GM19468 (cell line): ENCODE results near the gene CRLF3.
"Not testable (repeated sequence)": the region's sequence is repeated elsewhere in the genome, so short reads cannot be mapped to it uniquely, and the experiment has no call there.

Experiments used
- ATAC-seq: cut with Tn5 transposase; IDR thresholded peaks from one replicate; pipeline ENCODE4 v1.9.1; 2021; ENCODE audit warnings: mild to moderate bottlenecking, moderate library complexity, moderate number of reproducible peaks; ENCODE audit not compliant: unreplicated experiment; ENCODE audit errors: extremely low read depth

Gene CRLF3

GRCh38 chr17:30816165-30816564, 8.3 kb downstream of the CRLF3 start:
- ATAC-seq = no peak

GRCh38 chr17:30814860-30815259, 9.6 kb downstream of the CRLF3 start:
- not testable (repeated sequence) for ATAC-seq

- ATAC-seq = not testable (repeated sequence)
Observed at GRCh38 chr17:30814236-30814635, 10.3 kb downstream of the CRLF3 start.

GRCh38 chr17:30812218-30813177, 12.0 kb downstream of the CRLF3 start:
- no peak for ATAC-seq

- ATAC-seq = no peak
Observed at GRCh38 chr17:30809867-30810266, 14.6 kb downstream of the CRLF3 start.

- ATAC-seq = peak; percentile 62
Observed at GRCh38 chr17:30808785-30809286, 15.7 kb downstream of the CRLF3 start.

- no peak for ATAC-seq
Observed at GRCh38 chr17:30807896-30808295, 16.6 kb downstream of the CRLF3 start.

- no peak for ATAC-seq
Observed at GRCh38 chr17:30805944-30806456, 18.5 kb downstream of the CRLF3 start.

- ATAC-seq = no peak
Observed at GRCh38 chr17:30801671-30802070, 22.8 kb downstream of the CRLF3 start.

GRCh38 chr17:30796016-30796415, 28.5 kb downstream of the CRLF3 start:
- ATAC-seq = no peak

GRCh38 chr17:30794372-30794771, 30.1 kb downstream of the CRLF3 start:
- ATAC-seq = no peak

GRCh38 chr17:30793282-30793977, 31.1 kb downstream of the CRLF3 start:
- ATAC-seq = no peak

GRCh38 chr17:30790279-30790678, 34.2 kb downstream of the CRLF3 start:
- no peak for ATAC-seq

- no peak for ATAC-seq
Observed at GRCh38 chr17:30788918-30789317, 35.6 kb downstream of the CRLF3 start.

- no peak for ATAC-seq
Observed at GRCh38 chr17:30782206-30782605, 42.3 kb downstream of the CRLF3 start.

- ATAC-seq = no peak
Observed at GRCh38 chr17:30780343-30780742, 44.1 kb downstream of the CRLF3 start.

GRCh38 chr17:30768771-30769170, 55.7 kb downstream of the CRLF3 start:
- ATAC-seq = not testable (repeated sequence)

- ATAC-seq = not testable (repeated sequence)
Observed at GRCh38 chr17:30767641-30768404, 56.7 kb downstream of the CRLF3 start.

- ATAC-seq = no peak
Observed at GRCh38 chr17:30761060-30761459, 63.4 kb downstream of the CRLF3 start.

- ATAC-seq = not testable (repeated sequence)
Observed at GRCh38 chr17:30753291-30753690, 71.2 kb downstream of the CRLF3 start.
